ENCODE measurements around the gene SLC10A3.

GRCh38 chrX:154505734-154506133, 15.3 kb upstream of the SLC10A3 start:
- TF ChIP-seq POLR2AphosphoS5 (IDR thresholded peaks at IDR 0.05; ENCODE audit: low read depth, low read length) (no peak), SPI1 (IDR thresholded peaks at IDR 0.05; ENCODE audit: low read depth, low read length) (no peak), TAF1 (IDR thresholded peaks at IDR 0.05; ENCODE audit: low read depth, low read length) (no peak), POLR2A (IDR thresholded peaks at IDR 0.05; ENCODE audit: low read depth, low read length) (no peak), POU2F2 (IDR thresholded peaks at IDR 0.05; ENCODE audit: low read depth, low read length) (no peak)

All from GM12891 (cell line).